GOT3 (cell line): ENCODE results near the gene UNC5A.

ENCODE experiments used
- DNase-seq: peaks from one replicate; lab custom pipeline; 2025; ENCODE audit warnings: mixed read lengths; lab: John Stamatoyannopoulos, UW

The UNC5A gene

GRCh38 chr5:176899296-176899891, 89.0 kb downstream of the UNC5A start, which contains the start of gene HK3:
Gene HK3, minus strand, starts transcription at chr5:176899346. Its CDS starts 3,187 bp downstream, at chr5:176896159.
- DNase-seq, result no peak

GRCh38 chr5:176899946-176900779, 89.8 kb downstream of the UNC5A start:
- no peak for DNase-seq

- DNase-seq, result no peak
Measured at GRCh38 chr5:176900780-176901204, 90.4 kb downstream of the UNC5A start.

- DNase-seq, result no peak
Measured at GRCh38 chr5:176901260-176902101, 91.1 kb downstream of the UNC5A start.

- no peak for DNase-seq
Measured at GRCh38 chr5:176902102-176902814, 91.9 kb downstream of the UNC5A start.

GRCh38 chr5:176902911-176903664, 92.7 kb downstream of the UNC5A start:
- DNase-seq, result no peak

- DNase-seq, result no peak
Measured at GRCh38 chr5:176904276-176904675, 93.9 kb downstream of the UNC5A start.

GRCh38 chr5:176906126-176906525, 95.8 kb downstream of the UNC5A start:
- DNase-seq, result no peak

GRCh38 chr5:176906796-176907195, 96.4 kb downstream of the UNC5A start:
- DNase-seq, result no peak

GRCh38 chr5:176908675-176909368, 98.5 kb downstream of the UNC5A start:
- no peak for DNase-seq

- no peak for DNase-seq
Measured at GRCh38 chr5:176912115-176912514, 101.8 kb downstream of the UNC5A start.

- DNase-seq, result no peak
Measured at GRCh38 chr5:176915906-176916305, 105.5 kb downstream of the UNC5A start.

GRCh38 chr5:176916337-176916736, 106.0 kb downstream of the UNC5A start:
- no peak for DNase-seq

- no peak for DNase-seq
Measured at GRCh38 chr5:176918613-176919012, 108.3 kb downstream of the UNC5A start.

- DNase-seq, result no peak
Measured at GRCh38 chr5:176921714-176922113, 111.4 kb downstream of the UNC5A start.

- no peak for DNase-seq
Measured at GRCh38 chr5:176922817-176923216, 112.5 kb downstream of the UNC5A start.

- DNase-seq, result no peak
Measured at GRCh38 chr5:176927562-176927961, 117.2 kb downstream of the UNC5A start.

GRCh38 chr5:176929654-176930053, 119.3 kb downstream of the UNC5A start:
- no peak for DNase-seq
